NCI-H748 treated with DMSO at 0.1 percent for 48 hours (cell line): ENCODE results near the gene KCNE3.
A peak's percentile ranks its signal among the peaks of the same experiment; 100 is the strongest.

Source experiments
- DNase-seq: peaks from one replicate; lab custom pipeline; 2025; lab: John Stamatoyannopoulos, UW

The KCNE3 gene

GRCh38 chr11:74471668-74472429 is 4.5 kb upstream of the KCNE3 start:
- DNase-seq: no peak

- DNase-seq: no peak
Measured at GRCh38 chr11:74471037-74471436, 3.7 kb upstream of the KCNE3 start.

- no peak for DNase-seq
Measured at GRCh38 chr11:74470526-74470925, 3.2 kb upstream of the KCNE3 start.

GRCh38 chr11:74468936-74469335 is 1.6 kb upstream of the KCNE3 start:
- no peak for DNase-seq

GRCh38 chr11:74468521-74468920 is 1.2 kb upstream of the KCNE3 start:
- no peak for DNase-seq

GRCh38 chr11:74468058-74468457 is 709 bp upstream of the KCNE3 start:
- no peak for DNase-seq

- DNase-seq: peak; percentile 46
Measured at GRCh38 chr11:74465291-74465708, 2.0 kb downstream of the KCNE3 start.

GRCh38 chr11:74464746-74465145 is 2.6 kb downstream of the KCNE3 start:
- DNase-seq: no peak

- DNase-seq: no peak
Measured at GRCh38 chr11:74463216-74463615, 4.1 kb downstream of the KCNE3 start.

- no peak for DNase-seq
Measured at GRCh38 chr11:74462631-74463030, 4.7 kb downstream of the KCNE3 start.

GRCh38 chr11:74462009-74462408 is 5.3 kb downstream of the KCNE3 start:
- no peak for DNase-seq

GRCh38 chr11:74460481-74461154 is 6.7 kb downstream of the KCNE3 start:
- DNase-seq: no peak

GRCh38 chr11:74460065-74460464 is 7.3 kb downstream of the KCNE3 start:
- DNase-seq: no peak

GRCh38 chr11:74459584-74459983 is 7.8 kb downstream of the KCNE3 start:
- no peak for DNase-seq

- DNase-seq: no peak
Measured at GRCh38 chr11:74457356-74457755, 10.0 kb downstream of the KCNE3 start.

GRCh38 chr11:74453373-74453975 is 13.9 kb downstream of the KCNE3 start:
- peak; percentile 26 for DNase-seq

GRCh38 chr11:74452366-74452765 is 15.0 kb downstream of the KCNE3 start:
- DNase-seq: no peak

- no peak for DNase-seq
Measured at GRCh38 chr11:74450318-74450717, 17.0 kb downstream of the KCNE3 start.

- peak; percentile 80 for DNase-seq
Measured at GRCh38 chr11:74449369-74449931, 17.9 kb downstream of the KCNE3 start.

GRCh38 chr11:74447720-74448119 is 19.6 kb downstream of the KCNE3 start:
- no peak for DNase-seq

GRCh38 chr11:74446532-74446938 is 20.8 kb downstream of the KCNE3 start:
- DNase-seq: no peak

- no peak for DNase-seq
Measured at GRCh38 chr11:74444173-74444826, 23.0 kb downstream of the KCNE3 start.
